Activated naive CD8-positive, alpha-beta T cell treated with anti-CD3 and anti-CD28 coated beads for 36 hours (primary cell): ENCODE data around the gene SMG6. TPM values are rescaled to one million over a fixed set of nuclear protein-coding genes. Genes with fewer than 3 reads are reported as not detected.
"Not testable (repeated sequence)": the region's sequence is repeated elsewhere in the genome, so short reads cannot be mapped to it uniquely, and the experiment has no call there.

Source experiments
- DNase-seq: peaks from one replicate; pipeline ENCODE4 v3.0.0; 2021
- H3K27ac Mint-ChIP-seq: one replicate; pipeline ENCODE4 v1.8.0; 2022; ENCODE audit warnings: mild to moderate bottlenecking, moderate library complexity, mixed read lengths
- H3K27me3 Mint-ChIP-seq: one replicate; pipeline ENCODE4 v1.8.0; 2022; ENCODE audit warnings: mild to moderate bottlenecking, mixed read lengths
- H3K36me3 Mint-ChIP-seq: one replicate; pipeline ENCODE4 v1.8.0; 2021; ENCODE audit warnings: mild to moderate bottlenecking, mixed read lengths
- H3K4me1 Mint-ChIP-seq: one replicate; pipeline ENCODE4 v1.8.0; 2021; ENCODE audit warnings: mixed read lengths
- H3K4me3 Mint-ChIP-seq: one replicate; pipeline ENCODE4 v1.8.0; 2022; ENCODE audit warnings: mild to moderate bottlenecking, moderate library complexity, mixed read lengths
- H3K9me3 Mint-ChIP-seq: one replicate; pipeline ENCODE4 v1.8.0; 2022; ENCODE audit warnings: mixed read lengths
- total RNA-seq, 2 experiments: library from RNA; stranded (reverse); gene quantifications; one replicate each; pipeline ENCODE4 v1.2.3, GENCODE V29; 2021

Gene SMG6
- total RNA-seq, 2 experiments from 2014 or later: 48.7 to 51.8 TPM

DNA sequence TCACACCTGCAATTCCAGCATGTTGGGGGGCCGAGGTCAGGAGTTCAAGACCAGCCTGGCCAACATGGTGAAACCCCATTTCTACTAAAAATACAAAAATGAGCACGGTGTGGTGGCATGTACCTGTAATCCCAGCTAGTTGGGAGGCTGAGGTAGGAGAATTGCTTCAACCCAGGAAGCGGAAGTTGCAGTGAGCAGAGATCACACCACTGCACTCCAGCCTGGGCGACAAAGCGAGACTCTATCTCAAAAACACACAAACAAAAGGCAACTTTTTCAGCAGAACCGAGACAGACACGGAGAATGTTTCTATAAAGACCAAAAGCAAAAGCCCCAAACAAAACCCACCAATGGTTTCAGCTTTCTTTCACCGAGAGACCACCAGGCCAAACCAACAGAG lies 44.8 kb downstream of the SMG6 start:
- not testable (repeated sequence) for H3K27me3 Mint-ChIP-seq, H3K9me3 Mint-ChIP-seq, DNase-seq
- Mint-ChIP-seq H3K4me3 (peak overlapping the region; percentile 80), H3K4me1 (peaks cover 67% of the 10 kb centered on the region), H3K27ac (peak overlapping the region; percentile 96), H3K36me3 (peaks cover 78% of the 10 kb centered on the region)

DNA sequence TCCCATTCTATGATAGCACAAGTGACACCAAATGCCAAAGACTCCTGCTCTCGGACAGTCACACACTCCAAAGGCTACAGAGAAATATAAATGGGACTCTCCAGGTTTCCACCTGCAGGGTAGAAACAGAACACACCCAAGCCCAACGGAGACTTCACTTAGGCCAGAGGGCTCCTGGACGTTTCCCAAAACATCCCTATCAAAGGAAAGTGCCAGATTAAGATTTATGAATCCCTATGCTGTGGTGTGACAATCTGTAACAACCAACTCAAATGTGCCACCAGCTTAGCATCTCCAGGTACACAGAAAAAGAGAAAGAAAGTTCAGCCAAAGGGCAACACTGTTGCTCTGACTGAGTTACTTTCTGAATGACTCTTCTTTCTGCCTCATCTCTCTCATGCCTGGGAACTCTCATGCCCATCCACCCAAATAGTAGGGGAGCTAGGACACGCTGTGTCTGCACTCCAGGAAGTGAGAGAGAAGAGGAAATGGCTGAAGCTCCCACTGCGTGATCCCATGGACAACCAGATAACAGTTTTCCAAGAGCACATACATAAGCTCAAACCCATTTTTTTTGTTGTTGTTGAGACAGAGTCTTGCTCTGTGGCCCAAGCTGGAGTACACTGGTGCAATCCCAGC lies 49.7 kb downstream of the SMG6 start:
- peak; percentile 44 for DNase-seq
- Mint-ChIP-seq H3K9me3 (peaks cover 9% of the 10 kb centered on the region), H3K36me3 (peaks cover 75% of the 10 kb centered on the region), H3K27ac (peak overlapping the region; percentile 94), H3K27me3 (no peaks in the 10 kb centered on the region), H3K4me1 (peaks cover 72% of the 10 kb centered on the region), H3K4me3 (peak overlapping the region; percentile 24)

DNA sequence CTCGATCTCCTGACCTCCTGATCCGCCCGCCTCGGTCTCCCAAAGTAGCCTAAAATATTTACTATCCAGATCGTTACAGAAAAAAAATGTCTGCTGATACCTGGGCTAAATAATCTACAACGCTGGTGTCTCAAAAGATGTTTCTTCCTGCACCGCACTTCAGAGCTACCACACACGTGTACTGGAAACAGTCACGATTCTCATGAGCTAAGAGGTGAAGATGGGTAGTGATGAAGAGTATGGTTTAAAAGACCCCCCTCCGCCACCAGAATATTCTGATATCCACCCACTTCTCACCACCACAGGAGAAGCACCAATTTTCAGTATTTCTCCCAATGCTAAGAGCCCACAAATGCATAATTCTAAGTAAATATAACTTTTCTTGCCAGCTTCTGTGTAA lies 50.2 kb downstream of the SMG6 start:
- H3K4me3 Mint-ChIP-seq: peak overlapping the region; percentile 24
- H3K36me3 Mint-ChIP-seq: peaks cover 74% of the 10 kb centered on the region
- H3K27me3 Mint-ChIP-seq: no peaks in the 10 kb centered on the region
- no peak for DNase-seq
- H3K4me1 Mint-ChIP-seq: peaks cover 71% of the 10 kb centered on the region
- H3K27ac Mint-ChIP-seq: peak overlapping the region; percentile 94
- peaks cover 9% of the 10 kb centered on the region for H3K9me3 Mint-ChIP-seq

- Mint-ChIP-seq H3K9me3 (peaks cover 6% of the 10 kb centered on the region), H3K4me1 (peaks cover 79% of the 10 kb centered on the region), H3K4me3 (peak overlapping the region; percentile 58), H3K27ac (peak overlapping the region; percentile 84), H3K36me3 (peaks cover 74% of the 10 kb centered on the region), H3K27me3 (no peaks in the 10 kb centered on the region)
- no peak for DNase-seq
Measured at GRCh38 chr17:2251098-2251497, 52.5 kb downstream of the SMG6 start.

DNA sequence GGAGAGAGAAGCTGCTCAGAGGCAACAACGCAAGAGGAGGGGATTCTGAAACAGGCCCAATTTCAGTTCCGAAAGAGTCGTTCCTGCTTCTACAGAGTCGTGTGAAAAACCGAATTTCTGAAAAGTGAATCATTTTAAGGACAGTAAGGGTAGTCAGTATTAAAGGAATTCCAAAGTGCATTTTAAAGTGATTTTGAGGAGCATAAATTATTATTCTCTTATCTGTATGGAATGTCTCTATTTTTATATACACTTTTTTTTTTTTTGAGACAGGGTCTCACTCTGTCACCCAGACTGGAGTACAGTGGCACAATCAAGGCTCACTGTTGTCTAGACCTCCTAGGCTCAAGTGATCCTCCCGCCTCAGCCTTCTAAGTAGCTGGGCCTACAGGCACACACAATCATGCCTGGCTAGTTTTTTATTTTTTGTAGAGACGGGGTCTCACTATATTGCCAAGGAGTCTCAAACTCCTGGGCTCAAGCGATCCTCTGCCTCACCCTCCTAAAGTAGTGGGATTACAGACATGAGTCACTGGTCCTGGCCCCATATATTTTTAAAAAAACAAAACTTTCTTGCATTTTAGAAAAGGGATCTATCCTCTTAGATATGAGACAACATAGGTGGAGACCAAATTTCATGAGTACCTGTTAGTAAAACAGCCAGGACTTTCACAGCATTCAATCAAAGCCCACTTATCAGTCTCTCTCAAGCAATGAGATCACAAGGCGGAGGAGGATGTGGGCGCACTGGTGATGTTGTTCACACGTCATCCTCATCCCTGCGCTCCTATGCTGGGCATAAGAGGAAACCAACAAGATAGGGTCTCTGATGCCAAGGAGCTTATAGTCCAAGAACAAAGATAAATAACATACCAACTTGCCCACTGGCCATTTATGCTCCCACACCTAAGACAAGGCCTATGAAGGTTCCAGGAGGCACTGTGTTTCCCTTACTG lies 53.2 kb downstream of the SMG6 start:
- peaks cover 71% of the 10 kb centered on the region for H3K36me3 Mint-ChIP-seq
- H3K27me3 Mint-ChIP-seq: no peaks in the 10 kb centered on the region
- peaks cover 6% of the 10 kb centered on the region for H3K9me3 Mint-ChIP-seq
- peaks cover 80% of the 10 kb centered on the region for H3K4me1 Mint-ChIP-seq
- peak; percentile 49 for DNase-seq
- H3K27ac Mint-ChIP-seq: peak overlapping the region; percentile 84
- peak overlapping the region; percentile 19 for H3K4me3 Mint-ChIP-seq

DNA sequence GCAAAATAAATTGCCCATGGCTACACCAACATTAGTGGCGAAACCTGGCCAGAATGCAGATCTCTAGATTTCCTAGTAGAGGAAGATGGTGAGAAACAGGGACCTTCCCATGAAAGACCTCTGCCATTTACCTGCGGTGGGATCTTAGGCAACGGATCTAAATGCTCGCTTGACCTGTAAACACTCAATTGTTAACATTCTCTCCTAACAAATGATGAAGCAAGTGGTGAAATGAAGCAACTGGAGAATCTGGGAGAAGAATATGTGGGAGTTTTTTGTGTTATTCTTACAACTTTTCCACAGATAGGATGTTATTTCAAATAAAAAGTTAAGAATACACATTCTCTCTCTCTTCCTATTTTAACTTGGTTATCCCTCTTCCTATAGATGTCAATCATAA lies 56.6 kb downstream of the SMG6 start:
- H3K4me1 Mint-ChIP-seq: peaks cover 71% of the 10 kb centered on the region
- no peak for DNase-seq
- H3K27me3 Mint-ChIP-seq: no peaks in the 10 kb centered on the region
- H3K27ac Mint-ChIP-seq: no peak overlapping the region
- H3K36me3 Mint-ChIP-seq: peaks cover 65% of the 10 kb centered on the region
- H3K9me3 Mint-ChIP-seq: peaks cover 2% of the 10 kb centered on the region
- H3K4me3 Mint-ChIP-seq: no peak overlapping the region

GRCh38 chr17:2244545-2245525 lies 58.8 kb downstream of the SMG6 start:
- H3K9me3 Mint-ChIP-seq: peaks cover 2% of the 10 kb centered on the region
- no peaks in the 10 kb centered on the region for H3K27me3 Mint-ChIP-seq
- H3K27ac Mint-ChIP-seq: peak overlapping the region; percentile 76
- peaks cover 55% of the 10 kb centered on the region for H3K36me3 Mint-ChIP-seq
- H3K4me1 Mint-ChIP-seq: peaks cover 60% of the 10 kb centered on the region
- DNase-seq: peak; percentile 82
- H3K4me3 Mint-ChIP-seq: no peak overlapping the region

DNA sequence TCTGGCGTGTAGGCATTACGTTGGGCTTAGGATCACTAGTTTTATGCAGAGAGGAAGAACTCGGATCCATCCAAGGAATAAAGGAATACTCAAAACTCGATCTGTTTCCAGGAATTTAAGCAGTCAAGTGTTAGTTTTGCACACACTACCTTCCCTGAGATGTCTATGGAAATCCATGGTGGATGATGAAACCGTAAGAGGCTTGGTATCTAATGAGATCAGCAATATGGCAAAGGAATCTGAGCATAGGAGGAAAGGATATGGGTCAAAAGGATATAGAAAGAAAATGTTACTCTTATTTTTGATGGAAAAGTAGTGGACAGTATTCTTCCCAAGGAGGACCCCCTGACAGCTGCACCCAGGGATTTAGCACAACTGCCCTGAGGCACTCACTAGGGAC lies 59.6 kb downstream of the SMG6 start:
- H3K27ac Mint-ChIP-seq: no peak overlapping the region
- no peaks in the 10 kb centered on the region for H3K27me3 Mint-ChIP-seq
- peaks cover 52% of the 10 kb centered on the region for H3K4me1 Mint-ChIP-seq
- peaks cover 47% of the 10 kb centered on the region for H3K36me3 Mint-ChIP-seq
- no peaks in the 10 kb centered on the region for H3K9me3 Mint-ChIP-seq
- no peak for DNase-seq
- H3K4me3 Mint-ChIP-seq: no peak overlapping the region

- Mint-ChIP-seq H3K27ac (no peak overlapping the region), H3K9me3 (no peaks in the 10 kb centered on the region), H3K27me3 (no peaks in the 10 kb centered on the region), H3K4me3 (no peak overlapping the region), H3K36me3 (peaks cover 36% of the 10 kb centered on the region), H3K4me1 (peaks cover 39% of the 10 kb centered on the region)
- no peak for DNase-seq
Measured at GRCh38 chr17:2241823-2242222, 61.8 kb downstream of the SMG6 start.

DNA sequence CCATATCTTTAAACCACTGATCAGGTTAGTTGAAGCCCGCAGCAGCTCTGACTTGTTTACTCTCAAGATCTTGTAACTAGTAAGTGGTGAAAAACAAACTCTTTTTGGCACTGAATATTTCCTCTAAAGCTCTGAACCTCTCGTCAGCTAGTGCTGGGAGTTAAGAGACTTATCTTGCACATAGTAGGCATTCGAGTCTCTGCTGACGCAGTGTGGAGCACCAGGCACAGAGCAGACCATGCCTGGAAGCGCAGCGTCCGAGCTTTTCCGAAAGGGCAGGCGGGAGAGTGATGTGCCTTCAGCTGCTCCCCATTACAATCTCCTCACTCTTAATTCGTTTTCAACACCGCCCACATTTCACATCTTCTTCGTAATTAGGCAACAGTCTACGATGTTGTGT lies 63.0 kb downstream of the SMG6 start:
- Mint-ChIP-seq H3K4me3 (no peak overlapping the region), H3K36me3 (peaks cover 33% of the 10 kb centered on the region), H3K4me1 (peaks cover 35% of the 10 kb centered on the region)

GRCh38 chr17:2239882-2240430 lies 63.6 kb downstream of the SMG6 start:
- Mint-ChIP-seq H3K36me3 (peaks cover 33% of the 10 kb centered on the region), H3K27ac (no peak overlapping the region), H3K9me3 (no peaks in the 10 kb centered on the region), H3K4me3 (no peak overlapping the region), H3K27me3 (no peaks in the 10 kb centered on the region), H3K4me1 (peaks cover 33% of the 10 kb centered on the region)
- DNase-seq: peak; percentile 30

More for the DNA sequence above, 63.0 kb downstream of the SMG6 start:
- no peaks in the 10 kb centered on the region for H3K9me3 Mint-ChIP-seq
- no peaks in the 10 kb centered on the region for H3K27me3 Mint-ChIP-seq
- no peak overlapping the region for H3K27ac Mint-ChIP-seq
- DNase-seq: no peak

DNA sequence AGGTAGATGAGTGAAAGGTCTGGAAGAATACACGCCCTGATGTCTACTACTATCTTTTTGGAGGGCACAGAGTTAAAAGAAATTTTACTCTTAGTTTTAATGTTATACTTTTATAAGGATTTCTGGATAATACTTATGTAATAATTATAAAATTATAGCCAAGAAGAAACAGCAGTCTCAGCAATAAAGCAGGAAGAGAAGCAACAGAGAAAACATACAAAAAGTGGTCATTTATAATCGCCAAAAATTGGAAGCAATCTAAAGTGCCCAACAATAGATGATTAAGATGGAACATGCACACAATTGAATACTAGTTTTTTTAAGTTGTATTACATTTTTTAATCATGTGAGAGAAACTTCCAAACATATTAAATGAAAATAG lies 64.4 kb downstream of the SMG6 start:
- Mint-ChIP-seq H3K4me1 (peaks cover 27% of the 10 kb centered on the region), H3K36me3 (peaks cover 31% of the 10 kb centered on the region), H3K27ac (peak overlapping the region; percentile 36), H3K27me3 (no peaks in the 10 kb centered on the region), H3K4me3 (no peak overlapping the region), H3K9me3 (no peaks in the 10 kb centered on the region)
- DNase-seq: no peak

DNA sequence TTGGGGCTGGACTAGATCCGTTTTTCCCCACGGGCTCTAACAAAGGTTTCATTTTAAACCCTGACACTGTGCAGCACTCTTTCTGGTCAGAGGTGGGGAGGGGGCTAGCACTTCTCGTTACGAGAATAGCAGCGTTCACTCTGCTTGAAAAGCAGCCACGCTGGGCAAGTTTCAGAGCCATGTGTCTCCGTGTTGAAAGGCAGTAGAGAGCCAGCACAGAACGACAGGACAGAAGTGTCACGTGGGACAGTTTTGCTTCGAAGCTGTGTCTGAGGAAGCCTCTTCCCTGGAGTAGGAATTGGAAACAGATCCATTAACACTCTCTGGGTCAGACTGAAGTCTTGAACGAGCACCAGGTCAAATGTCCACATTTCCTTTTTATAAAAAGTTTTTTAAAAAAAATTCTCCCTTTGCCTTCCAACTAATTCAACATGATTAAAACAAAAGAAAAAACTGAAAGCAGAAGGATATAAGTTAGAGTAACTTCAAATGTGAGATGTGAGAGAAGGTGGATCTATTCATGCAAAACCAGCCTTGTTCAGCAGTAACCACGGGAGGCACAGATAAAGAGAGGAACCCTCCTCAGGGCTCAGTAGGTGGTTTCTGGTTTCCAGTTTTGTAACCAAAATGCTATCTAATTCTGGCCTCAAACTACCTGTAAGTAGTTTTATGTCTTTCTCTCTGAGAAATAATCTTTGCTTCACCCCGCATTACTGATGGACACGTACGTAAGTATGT lies 65.0 kb downstream of the SMG6 start:
- no peak for DNase-seq
- Mint-ChIP-seq H3K4me3 (no peak overlapping the region), H3K4me1 (peaks cover 25% of the 10 kb centered on the region), H3K36me3 (peaks cover 26% of the 10 kb centered on the region), H3K9me3 (no peaks in the 10 kb centered on the region), H3K27ac (peak overlapping the region; percentile 36), H3K27me3 (no peaks in the 10 kb centered on the region)

DNA sequence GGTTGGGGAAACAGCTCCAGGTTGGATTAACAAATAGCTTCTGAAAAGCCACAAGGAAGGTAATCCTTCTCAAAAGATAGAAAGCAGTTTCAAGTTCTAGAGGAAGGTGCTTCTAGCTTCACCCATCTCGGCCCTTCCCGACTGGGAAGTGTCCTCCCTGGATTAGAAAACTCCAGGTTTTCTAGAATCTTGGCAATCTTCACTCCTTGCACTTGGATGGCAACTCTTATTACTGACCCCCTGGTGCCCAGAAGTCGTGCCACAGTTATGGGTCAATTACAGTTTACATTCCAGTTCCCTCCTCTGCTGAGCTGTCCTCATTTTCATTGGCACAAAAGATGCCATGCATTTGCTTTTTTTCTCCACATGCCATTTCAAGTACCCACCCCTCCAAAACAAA lies 65.6 kb downstream of the SMG6 start:
- Mint-ChIP-seq H3K4me1 (peaks cover 30% of the 10 kb centered on the region), H3K27me3 (no peaks in the 10 kb centered on the region), H3K4me3 (no peak overlapping the region), H3K27ac (no peak overlapping the region), H3K9me3 (no peaks in the 10 kb centered on the region), H3K36me3 (peaks cover 23% of the 10 kb centered on the region)
- DNase-seq: no peak
